KOPT-K1 (cell line): ENCODE results near the gene HSF2.
"Not testable (repeated sequence)": the region's sequence is repeated elsewhere in the genome, so short reads cannot be mapped to it uniquely, and the experiment has no call there.

Experiments
- H3K27ac ChIP-seq: fragments of 200-600 bp; sonication (generic); 2 replicates; pipeline ENCODE4 v1.5.1; 2016; ENCODE audit warnings: antibody characterized with exemption, mild to moderate bottlenecking, low read depth, low read length; ENCODE audit not compliant: poor library complexity, severe bottlenecking
- H3K36me3 ChIP-seq: fragments of 200-600 bp; sonication (generic); 2 replicates; pipeline ENCODE4 v1.5.1; 2017; ENCODE audit warnings: antibody characterized with exemption, mild to moderate bottlenecking, low read length, moderate library complexity; ENCODE audit not compliant: insufficient read depth
- H3K9me3 ChIP-seq: fragments of 200-600 bp; sonication (generic); 2 replicates; pipeline ENCODE4 v1.5.1; 2017; ENCODE audit warnings: antibody characterized with exemption, low read length, mild to moderate bottlenecking; ENCODE audit not compliant: insufficient read depth, poor library complexity, severe bottlenecking

Gene HSF2

DNA sequence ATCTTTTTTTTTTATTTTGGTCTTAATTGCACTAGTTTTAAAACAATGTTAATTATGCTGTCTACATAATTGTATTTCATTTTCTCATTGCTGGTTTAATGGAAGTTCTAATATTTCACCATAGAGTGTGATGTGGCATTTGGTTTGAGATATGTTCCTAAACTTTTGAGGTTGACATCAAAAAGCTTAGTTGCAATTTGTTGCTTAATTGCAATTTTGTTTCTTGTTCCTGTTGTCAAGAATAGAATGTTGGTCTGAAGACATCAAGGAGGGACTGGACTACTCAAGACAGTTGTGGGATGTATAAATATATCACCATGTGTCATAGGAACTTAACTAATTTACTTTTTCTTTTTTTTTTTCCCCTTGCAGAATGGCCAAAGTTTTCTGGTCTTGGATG lies 12.5 kb downstream of the HSF2 start:
- H3K27ac ChIP-seq, result no peak overlapping the region

DNA sequence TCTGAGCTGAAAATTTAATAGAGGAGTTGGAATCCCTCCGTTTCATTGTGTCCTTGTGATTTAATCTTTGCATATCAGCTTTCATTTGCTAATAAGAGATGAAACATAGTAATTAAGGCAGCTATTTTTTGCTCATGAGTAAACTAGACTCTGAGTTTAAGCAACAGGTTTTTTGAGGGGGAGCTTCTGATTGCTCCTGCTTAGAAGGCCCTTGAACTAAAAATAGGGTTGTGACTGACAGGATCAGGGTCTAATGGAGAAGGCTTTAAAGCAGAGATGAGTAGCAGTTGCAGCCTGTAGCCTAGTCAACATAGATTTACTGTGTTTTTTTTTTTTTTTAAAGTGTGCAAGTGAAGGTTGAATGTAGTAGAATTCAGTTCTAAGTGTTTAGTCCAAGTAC lies 17.4 kb downstream of the HSF2 start:
- H3K36me3 ChIP-seq, result peaks cover 99% of the 10 kb centered on the region
- H3K27ac ChIP-seq, result no peak overlapping the region
- no peaks in the 10 kb centered on the region for H3K9me3 ChIP-seq

More for the DNA sequence above, 12.5 kb downstream of the HSF2 start:
- no peaks in the 10 kb centered on the region for H3K9me3 ChIP-seq
- peaks cover 55% of the 10 kb centered on the region for H3K36me3 ChIP-seq

DNA sequence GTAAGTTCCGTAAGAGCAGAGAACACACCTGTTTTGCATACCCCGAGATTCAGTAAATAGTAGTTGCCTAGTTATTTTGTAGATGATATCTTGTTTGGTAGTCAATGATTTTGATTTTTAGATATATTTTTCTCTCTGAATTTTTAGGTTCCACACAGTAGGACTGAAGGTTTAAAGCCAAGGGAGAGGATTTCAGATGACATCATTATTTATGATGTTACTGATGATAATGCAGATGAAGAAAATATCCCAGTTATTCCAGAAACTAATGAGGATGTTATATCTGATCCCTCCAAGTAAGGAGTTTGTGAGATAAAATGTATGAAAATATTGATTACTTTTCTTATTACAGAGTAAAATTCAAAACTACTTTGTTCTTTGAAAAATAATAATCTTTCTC lies 22.6 kb downstream of the HSF2 start:
- H3K9me3 ChIP-seq, result no peaks in the 10 kb centered on the region
- peaks cover 100% of the 10 kb centered on the region for H3K36me3 ChIP-seq
- H3K27ac ChIP-seq, result no peak overlapping the region

DNA sequence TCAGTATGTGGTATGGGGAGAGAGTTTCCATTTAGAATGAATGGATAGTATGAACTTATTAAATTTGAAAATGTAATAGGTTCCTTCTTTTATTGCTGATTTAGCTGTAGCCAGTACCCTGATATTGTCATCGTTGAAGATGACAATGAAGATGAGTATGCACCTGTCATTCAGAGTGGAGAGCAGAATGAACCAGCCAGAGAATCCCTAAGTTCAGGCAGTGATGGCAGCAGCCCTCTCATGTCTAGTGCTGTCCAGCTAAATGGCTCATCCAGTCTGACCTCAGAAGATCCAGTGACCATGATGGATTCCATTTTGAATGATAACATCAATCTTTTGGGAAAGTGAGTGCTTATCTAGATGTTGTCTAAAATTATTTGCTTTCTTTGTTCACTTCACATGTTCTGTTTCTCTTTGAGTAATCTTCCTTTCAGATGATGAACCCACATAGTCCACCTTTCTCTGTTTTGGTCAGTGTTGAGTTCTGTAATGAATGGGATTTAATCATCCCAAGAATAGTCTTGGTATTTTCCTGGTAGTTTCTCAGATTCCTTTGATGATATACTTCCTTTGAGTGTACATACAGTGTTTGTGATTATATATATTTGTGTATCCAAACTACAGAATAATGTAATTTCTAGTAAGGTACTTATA lies 23.3 kb downstream of the HSF2 start:
- Histone ChIP-seq H3K36me3 (peaks cover 100% of the 10 kb centered on the region), H3K9me3 (no peaks in the 10 kb centered on the region), H3K27ac (no peak overlapping the region)

DNA sequence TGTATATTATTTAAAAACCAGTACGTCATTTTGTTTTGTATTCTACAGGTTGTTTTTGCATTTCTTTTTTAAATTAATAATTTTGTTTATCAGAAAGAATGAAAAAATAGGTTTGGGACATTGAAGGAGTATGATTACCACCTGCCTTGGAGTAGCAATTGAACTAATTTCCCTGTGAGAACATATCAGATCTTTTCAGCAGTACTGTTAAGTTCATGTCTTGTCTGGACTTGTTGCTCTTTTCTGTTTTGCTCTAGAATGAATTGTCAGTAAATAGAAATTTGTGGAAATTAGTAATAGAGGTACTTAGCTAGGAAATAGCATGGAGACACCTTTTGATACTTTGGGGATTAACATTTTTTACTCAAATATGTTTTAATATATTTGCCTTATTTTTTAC lies 24.3 kb downstream of the HSF2 start:
- H3K9me3 ChIP-seq, result no peaks in the 10 kb centered on the region
- H3K36me3 ChIP-seq, result peaks cover 100% of the 10 kb centered on the region
- no peak overlapping the region for H3K27ac ChIP-seq

DNA sequence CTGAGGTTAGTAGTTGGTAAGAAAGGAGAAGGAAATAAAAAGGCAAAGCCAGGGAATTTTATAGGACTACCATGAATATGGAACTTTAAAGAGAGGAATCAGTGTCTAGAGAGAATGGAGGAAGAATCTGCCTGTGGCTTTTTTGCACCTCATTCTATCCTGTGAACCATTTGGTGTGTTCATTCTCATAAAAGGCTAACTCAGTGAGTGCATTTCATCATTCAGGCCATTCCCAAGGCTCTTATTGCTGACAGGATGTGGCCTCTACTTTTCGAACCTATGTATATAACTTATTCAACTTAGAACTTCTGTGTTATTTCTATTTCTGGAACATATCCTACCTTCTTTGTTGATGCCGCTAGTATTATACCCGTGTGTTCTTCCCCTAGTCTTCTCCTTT lies 27.1 kb downstream of the HSF2 start:
- Histone ChIP-seq H3K27ac (no peak overlapping the region), H3K36me3 (peaks cover 95% of the 10 kb centered on the region), H3K9me3 (no peaks in the 10 kb centered on the region)

DNA sequence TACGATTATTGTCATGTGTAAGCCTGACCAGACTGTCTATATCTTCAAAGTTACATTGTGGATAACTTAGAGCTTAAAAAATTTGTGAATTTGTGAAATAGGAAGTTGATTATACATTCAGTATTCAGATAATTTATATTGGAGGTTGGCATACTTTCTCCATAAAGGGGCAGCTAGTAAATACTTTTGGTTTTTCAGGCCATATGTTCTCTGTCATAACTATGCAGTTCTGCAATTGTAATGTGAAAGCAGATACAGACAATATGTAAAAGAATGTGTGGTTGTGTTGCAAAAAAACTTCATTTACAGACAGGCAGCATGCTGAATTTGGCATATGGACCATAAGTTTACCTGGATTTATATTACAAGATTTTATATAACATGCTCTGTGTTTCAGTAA lies 29.3 kb downstream of the HSF2 start:
- Histone ChIP-seq H3K9me3 (no peaks in the 10 kb centered on the region), H3K27ac (no peak overlapping the region), H3K36me3 (peaks cover 95% of the 10 kb centered on the region)

DNA sequence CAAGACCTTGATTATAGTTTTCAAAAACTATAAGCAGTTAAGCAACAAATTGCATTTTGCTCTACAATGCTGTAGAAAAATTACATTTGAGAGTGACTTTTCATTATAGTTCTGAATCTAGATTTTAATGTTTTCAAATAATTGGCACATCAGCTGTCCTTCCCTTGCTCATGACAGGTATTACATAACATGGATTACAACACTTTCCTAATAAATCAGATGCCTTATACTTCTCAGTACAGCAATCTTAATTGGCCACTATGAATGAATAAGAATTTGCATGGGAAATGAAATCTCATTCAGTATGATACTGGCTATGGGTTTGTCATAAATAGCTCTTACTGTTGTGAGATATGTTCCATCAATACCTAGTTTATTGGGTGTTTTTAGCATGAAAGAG lies 29.9 kb downstream of the HSF2 start:
- Histone ChIP-seq H3K27ac (no peak overlapping the region), H3K36me3 (peaks cover 95% of the 10 kb centered on the region), H3K9me3 (no peaks in the 10 kb centered on the region)

DNA sequence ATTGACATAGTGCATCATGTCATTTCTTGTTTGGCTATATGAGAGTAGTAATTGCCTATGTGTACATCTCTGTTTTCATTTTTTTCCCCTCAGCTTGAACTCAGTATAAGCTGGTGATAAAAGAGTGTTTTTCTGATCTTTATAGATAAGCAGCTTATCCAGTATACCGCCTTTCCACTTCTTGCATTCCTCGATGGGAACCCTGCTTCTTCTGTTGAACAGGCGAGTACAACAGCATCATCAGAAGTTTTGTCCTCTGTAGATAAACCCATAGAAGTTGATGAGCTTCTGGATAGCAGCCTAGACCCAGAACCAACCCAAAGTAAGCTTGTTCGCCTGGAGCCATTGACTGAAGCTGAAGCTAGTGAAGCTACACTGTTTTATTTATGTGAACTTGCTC lies 32.3 kb downstream of the HSF2 start:
- Histone ChIP-seq H3K9me3 (peaks cover 4% of the 10 kb centered on the region), H3K27ac (no peak overlapping the region), H3K36me3 (peaks cover 93% of the 10 kb centered on the region)

DNA sequence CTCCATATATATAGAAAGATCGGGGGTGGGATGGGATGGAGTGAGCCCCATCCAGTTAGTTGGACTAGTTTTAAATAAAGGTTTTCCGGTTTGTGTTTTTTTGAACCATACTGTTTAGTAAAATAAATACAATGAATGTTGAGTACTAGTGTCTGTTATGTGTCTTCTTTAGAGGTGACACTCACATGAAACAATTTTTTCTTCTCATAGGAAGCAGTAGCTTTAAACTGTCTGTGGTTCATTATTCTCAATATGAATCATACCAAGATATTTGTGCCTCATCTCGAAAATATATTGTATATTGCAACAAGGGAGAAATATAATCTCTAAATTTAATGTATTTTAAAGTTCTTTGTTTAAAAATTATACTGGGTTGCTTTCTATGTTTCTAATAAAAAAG lies 33.4 kb downstream of the HSF2 start:
- Histone ChIP-seq H3K36me3 (peaks cover 93% of the 10 kb centered on the region), H3K27ac (no peak overlapping the region), H3K9me3 (peaks cover 15% of the 10 kb centered on the region)

DNA sequence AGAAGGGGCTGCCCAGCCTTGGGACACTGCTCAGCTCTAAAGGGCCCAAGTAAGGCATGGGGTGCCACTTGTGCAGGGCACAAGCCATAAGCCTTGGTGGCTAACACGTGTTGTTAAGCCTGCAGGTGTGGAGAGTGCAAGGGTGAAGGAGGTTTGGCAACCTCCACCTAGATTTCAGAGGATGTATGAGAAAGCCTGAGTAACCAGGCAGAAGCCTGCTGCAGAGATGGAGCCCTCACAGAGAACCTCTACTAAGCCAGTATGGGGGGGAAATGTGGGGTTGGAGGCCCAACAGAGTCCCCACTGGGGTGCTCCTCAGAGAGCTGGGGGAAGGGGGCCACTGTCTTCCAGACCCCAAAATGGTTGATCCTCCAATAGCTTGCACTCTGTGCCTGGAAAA lies 39.5 kb downstream of the HSF2 start:
- H3K27ac ChIP-seq, result no peak overlapping the region
- H3K9me3 ChIP-seq, result peaks cover 46% of the 10 kb centered on the region
- H3K36me3 ChIP-seq, result peaks cover 97% of the 10 kb centered on the region

DNA sequence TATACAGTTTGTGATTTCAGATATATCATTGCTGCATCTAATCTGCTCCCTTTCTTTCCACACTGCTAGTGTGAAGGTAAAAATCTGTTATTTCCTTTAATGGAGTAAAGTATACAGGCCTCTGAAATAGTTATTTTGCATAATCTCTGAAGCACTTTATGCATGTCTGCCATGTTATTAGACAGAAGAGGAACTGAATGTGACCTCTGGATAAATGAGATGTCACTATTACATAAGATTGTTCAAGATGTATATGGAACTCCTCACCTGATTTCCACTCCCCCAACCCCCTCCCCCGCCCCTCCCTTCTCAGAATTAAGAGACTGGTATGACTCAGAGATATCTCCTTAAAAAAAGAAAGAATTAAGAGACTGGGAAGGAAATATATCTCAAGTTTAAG lies 45.8 kb downstream of the HSF2 start:
- H3K36me3 ChIP-seq, result peaks cover 100% of the 10 kb centered on the region
- peaks cover 7% of the 10 kb centered on the region for H3K9me3 ChIP-seq
- H3K27ac ChIP-seq, result no peak overlapping the region

DNA sequence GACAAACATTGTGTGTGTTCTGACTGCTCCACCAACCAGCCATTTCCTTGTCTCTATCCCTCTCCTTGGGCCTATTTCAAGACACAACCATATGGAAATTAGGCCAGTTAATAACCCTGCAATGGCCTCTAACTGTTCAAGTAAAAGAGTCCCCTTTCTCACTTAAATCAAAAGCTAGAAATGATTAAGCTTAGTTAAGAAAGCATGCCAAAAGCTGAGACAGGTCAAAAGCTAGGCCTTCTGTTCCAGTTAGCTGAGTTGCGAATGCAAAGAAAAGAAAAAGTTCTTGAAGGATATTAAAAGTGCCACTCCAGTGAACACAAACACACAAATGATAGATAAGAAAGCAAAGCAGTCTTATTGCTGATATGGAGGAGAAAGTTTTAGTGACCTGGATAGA lies 49.6 kb downstream of the HSF2 start:
- Histone ChIP-seq H3K27ac (no peak overlapping the region), H3K36me3 (peaks cover 99% of the 10 kb centered on the region), H3K9me3 (no peaks in the 10 kb centered on the region)

DNA sequence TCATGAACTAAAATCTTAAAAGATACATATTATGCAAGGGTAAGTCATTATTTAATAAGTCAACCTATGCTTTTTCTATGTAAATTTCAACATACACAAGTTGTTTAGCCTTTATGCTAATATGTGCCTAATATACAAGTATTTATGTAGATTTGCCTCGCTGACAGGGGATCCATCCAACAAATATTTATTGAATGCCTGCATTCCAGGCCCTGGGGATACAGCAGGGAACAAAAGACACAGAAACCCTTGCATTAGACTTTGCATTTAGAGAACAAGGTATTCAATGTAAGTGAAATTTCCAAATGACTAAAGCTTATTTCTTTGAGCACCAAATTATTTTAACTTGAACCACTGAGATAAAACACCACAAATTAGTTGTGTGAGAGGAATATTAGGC lies 53.1 kb downstream of the HSF2 start:
- H3K9me3 ChIP-seq, result no peaks in the 10 kb centered on the region
- no peak overlapping the region for H3K27ac ChIP-seq
- H3K36me3 ChIP-seq, result peaks cover 96% of the 10 kb centered on the region

DNA sequence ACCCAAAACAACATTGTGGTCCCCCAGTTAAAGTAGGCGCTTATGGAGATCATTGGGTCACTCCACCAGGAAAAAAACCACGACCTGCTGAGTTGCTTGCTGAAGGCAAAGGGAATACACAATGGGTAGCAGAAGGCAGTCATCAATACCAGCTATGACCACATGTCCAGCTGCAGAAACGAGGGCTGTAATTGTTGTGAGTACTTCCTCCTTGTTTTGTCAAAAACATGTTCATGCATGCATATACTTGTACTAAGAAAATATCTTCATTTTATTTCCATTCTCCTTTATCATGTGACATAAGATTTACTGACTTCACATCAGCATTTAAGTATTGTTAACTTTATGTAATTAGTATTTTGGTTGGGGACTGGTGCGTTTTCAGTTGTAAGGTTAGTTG lies 55.2 kb downstream of the HSF2 start:
- Histone ChIP-seq H3K36me3 (peaks cover 83% of the 10 kb centered on the region), H3K9me3 (no peaks in the 10 kb centered on the region)

DNA sequence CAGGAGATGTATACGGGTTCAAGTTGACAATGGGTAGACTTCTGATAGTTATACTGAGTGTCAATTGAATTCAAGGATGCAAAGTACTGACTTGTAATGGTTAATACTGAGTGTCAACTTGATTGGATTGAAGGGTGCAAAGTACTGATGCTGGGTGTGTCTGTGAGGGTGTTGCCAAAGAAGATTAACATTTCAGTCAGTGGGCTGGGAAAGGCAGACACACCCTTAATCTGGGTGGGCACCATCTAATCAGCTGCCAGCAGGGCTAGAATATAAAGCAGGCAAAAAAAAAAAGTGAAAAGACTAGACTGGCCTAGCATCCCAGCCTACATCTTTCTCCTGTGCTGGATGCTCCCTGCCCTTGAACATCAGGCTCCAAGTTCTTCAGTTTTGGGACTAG lies 55.7 kb downstream of the HSF2 start:
- not testable (repeated sequence) for H3K27ac ChIP-seq, H3K9me3 ChIP-seq
- peaks cover 78% of the 10 kb centered on the region for H3K36me3 ChIP-seq

More for the DNA sequence above, 55.2 kb downstream of the HSF2 start:
- H3K27ac ChIP-seq, result no peak overlapping the region
